Loucy (cell line): ENCODE measurements around the gene TTC27.

Source experiments
- H2AFZ ChIP-seq: fragments of 200-600 bp; sonication (generic); 2 replicates; pipeline ENCODE4 v1.6.0; 2016; ENCODE audit warnings: antibody characterized with exemption, mild to moderate bottlenecking, low read length, moderate library complexity
- H3F3A ChIP-seq: fragments of 200-600 bp; 2 replicates; pipeline ENCODE4 v1.6.0; 2016; ENCODE audit warnings: antibody characterized with exemption, low read depth, mild to moderate bottlenecking
- H3K27me3 ChIP-seq: fragments of 200-600 bp; sonication (generic); 2 replicates; pipeline ENCODE4 v1.6.1; 2014; ENCODE audit warnings: low read length, mild to moderate bottlenecking; ENCODE audit not compliant: insufficient read depth, poor library complexity, severe bottlenecking
- H3K36me3 ChIP-seq: fragments of 200-600 bp; sonication (generic); 2 replicates; pipeline ENCODE4 v1.6.1; 2016; ENCODE audit warnings: low read length; ENCODE audit not compliant: insufficient read depth
- H3K4me1 ChIP-seq: fragments of 200-600 bp; sonication (generic); 2 replicates; pipeline ENCODE4 v1.5.1; 2014; ENCODE audit warnings: low read length, mild to moderate bottlenecking; ENCODE audit not compliant: insufficient read depth, poor library complexity, severe bottlenecking
- H3K4me2 ChIP-seq: fragments of 200-600 bp; sonication (generic); 2 replicates; pipeline ENCODE4 v1.6.0; 2014; ENCODE audit warnings: antibody characterized with exemption, low read length, low read depth, mild to moderate bottlenecking; ENCODE audit not compliant: poor library complexity, severe bottlenecking
- H3K4me3 ChIP-seq: fragments of 200-600 bp; sonication (generic); 2 replicates; pipeline ENCODE4 v1.5.1; 2014; ENCODE audit warnings: low read length, mild to moderate bottlenecking, mixed read lengths; ENCODE audit not compliant: poor library complexity, severe bottlenecking
- H3K79me2 ChIP-seq: fragments of 200-600 bp; sonication (generic); 2 replicates; pipeline ENCODE4 v1.6.1; 2014; ENCODE audit warnings: low read length; ENCODE audit not compliant: insufficient read depth
- H3K9ac ChIP-seq: fragments of 200-600 bp; sonication (generic); 2 replicates; pipeline ENCODE4 v1.6.0; 2014; ENCODE audit warnings: mild to moderate bottlenecking, low read depth, low read length, moderate library complexity; ENCODE audit not compliant: poor library complexity, severe bottlenecking
- H3K9me2 ChIP-seq: fragments of 200-600 bp; sonication (generic); replicated peaks from 2 replicates; pipeline ENCODE4 v1.6.1; 2016; ENCODE audit warnings: low read depth, low read length, mixed read lengths
- H3K9me3 ChIP-seq: fragments of 200-600 bp; sonication (generic); 2 replicates; pipeline ENCODE4 v1.6.1; 2014; ENCODE audit warnings: mild to moderate bottlenecking, antibody characterized with exemption, low read length, low read depth; ENCODE audit not compliant: insufficient read depth
- H4K20me1 ChIP-seq: fragments of 200-600 bp; sonication (generic); 2 replicates; pipeline ENCODE4 v1.6.0; 2014; ENCODE audit warnings: antibody characterized with exemption, low read length, mild to moderate bottlenecking; ENCODE audit not compliant: insufficient read depth, poor library complexity, severe bottlenecking
- EZH2phosphoT487 ChIP-seq: fragments of 200-600 bp; IDR thresholded peaks from 2 replicates; pipeline ENCODE4 v1.6.1; 2018; ENCODE audit warnings: antibody characterized with exemption, mild to moderate bottlenecking, moderate library complexity, borderline replicate concordance
- TF ChIP-seq, protein P1 (sequence below): fragments of 200-600 bp; sonication (generic); conservative IDR thresholded peaks from 2 replicates; pipeline ENCODE4 v1.5.1; 2014; ENCODE audit warnings: mild to moderate bottlenecking, antibody characterized with exemption, low read length

The TTC27 gene

DNA sequence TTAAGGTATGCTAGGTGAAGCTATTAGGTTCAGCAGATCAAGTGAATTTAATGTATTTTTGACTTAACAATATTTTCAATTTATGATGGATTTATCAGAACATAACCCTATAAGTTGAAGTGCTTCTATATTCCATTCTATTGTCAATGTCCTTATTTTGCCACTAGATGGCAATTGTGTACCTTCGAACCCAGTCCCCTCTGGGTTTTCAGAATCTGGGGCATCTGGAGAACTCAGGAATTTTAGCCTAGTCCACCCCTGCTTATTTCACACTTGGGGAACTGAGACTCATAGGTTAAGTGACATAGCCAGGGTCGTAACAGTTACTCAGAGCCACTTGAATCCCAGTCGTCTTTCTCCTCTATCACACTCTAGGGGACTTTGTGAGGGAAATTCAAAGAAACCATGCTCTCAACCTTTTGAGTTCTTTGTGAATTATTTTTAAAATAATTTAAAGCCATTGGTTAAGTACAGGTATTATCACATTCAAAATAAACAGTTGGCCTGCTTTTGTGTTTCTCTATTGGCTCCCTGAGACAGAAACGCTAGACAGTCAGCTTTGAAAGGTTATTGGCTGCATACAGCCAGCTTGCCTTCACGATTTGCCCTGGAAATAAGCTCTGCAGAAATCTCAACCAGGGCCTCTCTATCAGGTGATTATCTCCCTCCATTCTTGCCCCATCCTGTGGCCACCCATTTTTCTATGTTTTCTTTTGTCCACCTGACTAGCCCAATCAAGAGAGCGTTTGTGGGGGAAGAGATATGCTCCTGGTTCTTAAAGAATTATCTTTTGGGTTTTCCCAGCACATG lies 145.0 kb downstream of the TTC27 start:
- Histone ChIP-seq H3K4me3 (no peak overlapping the region), H3K9me2 (no peaks in the 10 kb centered on the region), H3K4me1 (peaks cover 13% of the 10 kb centered on the region), H3K36me3 (no peaks in the 10 kb centered on the region), H3K9me3 (no peaks in the 10 kb centered on the region), H3K4me2 (no peak overlapping the region), H3K9ac (no peak overlapping the region), H3K79me2 (no peaks in the 10 kb centered on the region), H2AFZ (no peak overlapping the region), H3K27me3 (no peaks in the 10 kb centered on the region), H3F3A (no peaks in the 10 kb centered on the region), H4K20me1 (no peaks in the 10 kb centered on the region)
- TF ChIP-seq EZH2phosphoT487: no peak
- TF ChIP-seq, protein P1, sequence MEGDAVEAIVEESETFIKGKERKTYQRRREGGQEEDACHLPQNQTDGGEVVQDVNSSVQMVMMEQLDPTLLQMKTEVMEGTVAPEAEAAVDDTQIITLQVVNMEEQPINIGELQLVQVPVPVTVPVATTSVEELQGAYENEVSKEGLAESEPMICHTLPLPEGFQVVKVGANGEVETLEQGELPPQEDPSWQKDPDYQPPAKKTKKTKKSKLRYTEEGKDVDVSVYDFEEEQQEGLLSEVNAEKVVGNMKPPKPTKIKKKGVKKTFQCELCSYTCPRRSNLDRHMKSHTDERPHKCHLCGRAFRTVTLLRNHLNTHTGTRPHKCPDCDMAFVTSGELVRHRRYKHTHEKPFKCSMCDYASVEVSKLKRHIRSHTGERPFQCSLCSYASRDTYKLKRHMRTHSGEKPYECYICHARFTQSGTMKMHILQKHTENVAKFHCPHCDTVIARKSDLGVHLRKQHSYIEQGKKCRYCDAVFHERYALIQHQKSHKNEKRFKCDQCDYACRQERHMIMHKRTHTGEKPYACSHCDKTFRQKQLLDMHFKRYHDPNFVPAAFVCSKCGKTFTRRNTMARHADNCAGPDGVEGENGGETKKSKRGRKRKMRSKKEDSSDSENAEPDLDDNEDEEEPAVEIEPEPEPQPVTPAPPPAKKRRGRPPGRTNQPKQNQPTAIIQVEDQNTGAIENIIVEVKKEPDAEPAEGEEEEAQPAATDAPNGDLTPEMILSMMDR: peak; percentile 96

DNA sequence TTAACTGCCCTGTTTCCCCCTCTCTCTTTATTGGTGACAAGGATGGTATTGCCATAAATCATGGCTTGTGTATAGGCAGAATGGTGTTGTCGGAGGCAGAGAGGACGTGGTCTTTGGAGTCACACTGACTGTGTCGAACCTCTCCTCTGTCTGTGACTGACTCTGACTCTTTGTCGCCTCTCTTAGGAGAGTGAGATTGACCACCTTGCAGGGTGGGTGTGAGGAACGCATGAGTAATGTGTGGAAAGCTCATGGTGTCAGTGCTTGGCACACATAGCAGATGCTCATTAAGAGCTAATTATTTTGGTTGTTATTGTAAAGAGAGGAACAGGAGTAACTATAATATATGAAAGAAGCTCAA lies 145.6 kb downstream of the TTC27 start:
- Histone ChIP-seq H3K4me2 (no peak overlapping the region), H3K36me3 (peaks cover 1% of the 10 kb centered on the region; the same call in 1 of the 2 replicates), H3K27me3 (no peaks in the 10 kb centered on the region), H3K79me2 (no peaks in the 10 kb centered on the region), H4K20me1 (no peaks in the 10 kb centered on the region), H3K4me1 (peaks cover 10% of the 10 kb centered on the region), H2AFZ (no peak overlapping the region), H3K4me3 (no peak overlapping the region), H3F3A (no peaks in the 10 kb centered on the region), H3K9me3 (no peaks in the 10 kb centered on the region), H3K9ac (no peak overlapping the region), H3K9me2 (no peaks in the 10 kb centered on the region)
- TF ChIP-seq, protein P1: no peak
- TF ChIP-seq EZH2phosphoT487: no peak

DNA sequence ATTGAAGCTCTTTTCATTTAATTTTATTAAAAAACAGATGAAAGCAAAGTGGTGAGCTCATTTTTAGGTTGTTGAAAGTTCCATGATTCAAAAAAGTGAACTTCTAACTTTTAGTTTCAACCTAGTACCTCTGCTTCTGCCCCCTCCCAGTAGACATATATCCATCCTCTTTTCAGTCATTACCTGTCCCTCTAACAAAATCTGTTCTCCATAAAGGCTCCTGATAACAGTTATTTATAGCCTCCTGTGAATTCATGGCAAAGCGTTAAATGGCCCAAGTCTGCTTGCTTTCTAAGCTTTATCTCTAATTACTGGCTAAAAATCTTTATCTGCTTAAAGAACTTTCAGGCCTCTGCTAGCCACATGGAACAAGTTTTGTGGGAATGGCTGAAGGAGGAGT lies 148.1 kb downstream of the TTC27 start:
- H3K4me1 ChIP-seq: no peaks in the 10 kb centered on the region
- no peak overlapping the region for H3K9ac ChIP-seq
- no peaks in the 10 kb centered on the region for H3K9me2 ChIP-seq
- H3K27me3 ChIP-seq: no peaks in the 10 kb centered on the region
- H3K4me2 ChIP-seq: no peak overlapping the region
- peaks cover 3% of the 10 kb centered on the region; the same call in 1 of the 2 replicates for H3K9me3 ChIP-seq
- H3K36me3 ChIP-seq: peaks cover 12% of the 10 kb centered on the region; the same call in 1 of the 2 replicates
- H2AFZ ChIP-seq: no peak overlapping the region
- H3F3A ChIP-seq: no peaks in the 10 kb centered on the region
- H3K4me3 ChIP-seq: no peak overlapping the region
- TF ChIP-seq EZH2phosphoT487: no peak
- TF ChIP-seq, protein P1: no peak
- H4K20me1 ChIP-seq: no peaks in the 10 kb centered on the region
- no peaks in the 10 kb centered on the region for H3K79me2 ChIP-seq
